22Rv1 (cell line): ENCODE measurements around the gene NAV3.

ENCODE experiments used
- ZFX ChIP-seq: fragments of 450-650 bp; IDR thresholded peaks from 2 replicates; pipeline ENCODE4 v1.6.1; 2017; ENCODE audit warnings: antibody characterized with exemption, borderline replicate concordance
- TF ChIP-seq, protein P1 (sequence below): fragments of 450-650 bp; IDR thresholded peaks from 2 replicates; pipeline ENCODE4 v1.5.1; 2017; ENCODE audit warnings: mild to moderate bottlenecking

DNA sequence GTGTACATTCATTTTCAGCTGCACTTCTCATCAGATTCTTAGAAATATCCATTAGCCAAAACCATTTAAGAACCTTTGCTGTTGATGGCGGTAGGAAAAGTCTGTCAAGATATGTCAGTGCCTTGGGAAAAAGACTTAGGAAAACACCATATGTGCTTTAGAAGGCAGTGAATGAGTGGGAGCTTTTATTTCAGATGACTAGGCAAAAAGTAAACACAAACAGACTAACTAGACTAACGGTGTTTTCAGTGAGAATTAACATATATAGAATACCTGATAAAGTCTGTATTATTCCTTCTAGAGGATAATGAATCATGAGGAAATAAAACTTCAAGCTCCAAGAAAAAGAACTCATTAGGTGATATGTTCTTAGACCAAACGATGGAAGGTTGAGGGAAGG lies 418.9 kb downstream of the NAV3 start:
- TF ChIP-seq, protein P1, sequence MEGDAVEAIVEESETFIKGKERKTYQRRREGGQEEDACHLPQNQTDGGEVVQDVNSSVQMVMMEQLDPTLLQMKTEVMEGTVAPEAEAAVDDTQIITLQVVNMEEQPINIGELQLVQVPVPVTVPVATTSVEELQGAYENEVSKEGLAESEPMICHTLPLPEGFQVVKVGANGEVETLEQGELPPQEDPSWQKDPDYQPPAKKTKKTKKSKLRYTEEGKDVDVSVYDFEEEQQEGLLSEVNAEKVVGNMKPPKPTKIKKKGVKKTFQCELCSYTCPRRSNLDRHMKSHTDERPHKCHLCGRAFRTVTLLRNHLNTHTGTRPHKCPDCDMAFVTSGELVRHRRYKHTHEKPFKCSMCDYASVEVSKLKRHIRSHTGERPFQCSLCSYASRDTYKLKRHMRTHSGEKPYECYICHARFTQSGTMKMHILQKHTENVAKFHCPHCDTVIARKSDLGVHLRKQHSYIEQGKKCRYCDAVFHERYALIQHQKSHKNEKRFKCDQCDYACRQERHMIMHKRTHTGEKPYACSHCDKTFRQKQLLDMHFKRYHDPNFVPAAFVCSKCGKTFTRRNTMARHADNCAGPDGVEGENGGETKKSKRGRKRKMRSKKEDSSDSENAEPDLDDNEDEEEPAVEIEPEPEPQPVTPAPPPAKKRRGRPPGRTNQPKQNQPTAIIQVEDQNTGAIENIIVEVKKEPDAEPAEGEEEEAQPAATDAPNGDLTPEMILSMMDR: no peak
- no peak for TF ChIP-seq ZFX
